Trophoblast cell (in vitro differentiated cells and primary cell): ENCODE data around the gene ENKUR.

Experiments
- DNase-seq, 2 donors: peaks; one replicate each; pipeline ENCODE4 v3.0.0-alpha.2; 2016
- H2AFZ ChIP-seq: 2 replicates; pipeline ENCODE4 v1.6.1; 2013; ENCODE audit warnings: low read length, moderate library complexity, mild to moderate bottlenecking; ENCODE audit not compliant: insufficient read depth, poor library complexity
- H2AK5ac ChIP-seq: 2 replicates; pipeline ENCODE4 v1.6.1; 2013; ENCODE audit warnings: mild to moderate bottlenecking, low read length
- H2BK120ac ChIP-seq: 2 replicates; pipeline ENCODE4 v1.6.1; 2013; ENCODE audit warnings: low read length, mild to moderate bottlenecking, moderate library complexity; ENCODE audit not compliant: insufficient read depth, poor library complexity
- H2BK12ac ChIP-seq: 2 replicates; pipeline ENCODE4 v1.6.1; 2013; ENCODE audit warnings: mild to moderate bottlenecking, low read length, moderate library complexity
- H2BK5ac ChIP-seq: 2 replicates; pipeline ENCODE4 v1.6.1; 2013; ENCODE audit warnings: low read length, low read depth, moderate library complexity, mild to moderate bottlenecking; ENCODE audit not compliant: poor library complexity
- H3K14ac ChIP-seq: 2 replicates; pipeline ENCODE4 v1.6.1; 2013; ENCODE audit warnings: mild to moderate bottlenecking, low read length
- H3K18ac ChIP-seq: 2 replicates; pipeline ENCODE4 v1.6.1; 2013; ENCODE audit warnings: mild to moderate bottlenecking, low read length
- H3K23ac ChIP-seq: 2 replicates; pipeline ENCODE4 v1.6.1; 2013; ENCODE audit warnings: low read length
- H3K27ac ChIP-seq: 2 replicates; pipeline ENCODE4 v1.5.1; 2013; ENCODE audit warnings: low read depth, mild to moderate bottlenecking, inconsistent platforms, low read length, moderate library complexity
- H3K27me3 ChIP-seq: 2 replicates; pipeline ENCODE4 v1.6.1; 2013; ENCODE audit warnings: inconsistent platforms, mild to moderate bottlenecking, low read length, moderate library complexity; ENCODE audit not compliant: insufficient read depth
- H3K36me3 ChIP-seq, 2 experiments: 1 replicate in 1 of 2; 2 replicates in 1 of 2; pipeline ENCODE4 v1.6.1; 2013; ENCODE audit warnings: low read length in 2 of 2, mild to moderate bottlenecking in 2 of 2, moderate library complexity in 1 of 2; ENCODE audit not compliant: insufficient read depth in 2 of 2, control insufficient read depth in 1 of 2
- H3K4ac ChIP-seq: 2 replicates; pipeline ENCODE4 v1.6.1; 2013; ENCODE audit warnings: low read depth, mild to moderate bottlenecking, low read length, moderate library complexity
- H3K4me1 ChIP-seq, 2 experiments: 1 replicate in 1 of 2; 2 replicates in 1 of 2; pipeline ENCODE4 v1.6.1; 2013; ENCODE audit warnings: low read length in 2 of 2, mild to moderate bottlenecking in 2 of 2, moderate library complexity in 1 of 2; ENCODE audit not compliant: insufficient read depth in 2 of 2, control insufficient read depth in 1 of 2
- H3K4me2 ChIP-seq: 2 replicates; pipeline ENCODE4 v1.6.1; 2013; ENCODE audit warnings: inconsistent platforms, mild to moderate bottlenecking, low read length, moderate library complexity
- H3K4me3 ChIP-seq: 2 replicates; pipeline ENCODE4 v1.5.1; 2013; ENCODE audit warnings: mild to moderate bottlenecking, low read depth, low read length, inconsistent platforms
- H3K79me1 ChIP-seq: one replicate; pipeline ENCODE4 v1.6.1; 2013; ENCODE audit warnings: low read length
- H3K79me2 ChIP-seq: 2 replicates; pipeline ENCODE4 v1.6.1; 2013; ENCODE audit warnings: low read length, mild to moderate bottlenecking; ENCODE audit not compliant: control insufficient read depth, insufficient read depth, poor library complexity
- H3K9ac ChIP-seq: 2 replicates; pipeline ENCODE4 v1.6.1; 2013; ENCODE audit warnings: mild to moderate bottlenecking, low read length
- H3K9me3 ChIP-seq: 2 replicates; pipeline ENCODE4 v1.6.1; 2013; ENCODE audit warnings: low read depth, mild to moderate bottlenecking, control low read depth, inconsistent platforms, low read length; ENCODE audit not compliant: insufficient read depth
- H4K12ac ChIP-seq: 2 replicates; pipeline ENCODE4 v1.6.1; 2013; ENCODE audit warnings: low read depth, mild to moderate bottlenecking, low read length, moderate library complexity
- H4K8ac ChIP-seq: 2 replicates; pipeline ENCODE4 v1.6.1; 2013; ENCODE audit warnings: low read depth, mild to moderate bottlenecking, low read length, moderate library complexity
- H4K91ac ChIP-seq: one replicate; pipeline ENCODE4 v1.6.1; 2013; ENCODE audit warnings: low read depth, mild to moderate bottlenecking, low read length, moderate library complexity
- WGBS: extraction: QIAGEN DNeasy Blood & Tissue Kit; methylation state at CpG from one replicate; pipeline ENCODE4 v1.1.7; 2013; ENCODE audit warnings: missing lambda C conversion rate; ENCODE audit not compliant: insufficient read length, insufficient coverage; ENCODE audit errors: extremely low coverage; 5-methylcytosine and 5-hydroxymethylcytosine counted together

ENKUR gene

GRCh38 chr10:25039531-25039930 lies 23.6 kb upstream of the ENKUR start:
- Histone ChIP-seq H2BK12ac (no peak overlapping the region), H3K79me1 (no peaks in the 10 kb centered on the region), H3K18ac (no peak overlapping the region), H2BK120ac (no peak overlapping the region), H3K4ac (no peak overlapping the region), H3K9ac (no peak overlapping the region), H3K36me3 (no peaks in the 10 kb centered on the region), H4K12ac (no peak overlapping the region), H3K4me2 (no peak overlapping the region), H2AFZ (no peak overlapping the region), H3K27ac (no peak overlapping the region), H3K23ac (no peak overlapping the region), H2BK5ac (no peak overlapping the region), H3K4me3 (no peak overlapping the region), H3K79me2 (no peaks in the 10 kb centered on the region), H4K91ac (no peak overlapping the region), H3K4me1 (peaks cover 3% of the 10 kb centered on the region in 2 experiments), H4K8ac (no peak overlapping the region), H3K9me3 (no peaks in the 10 kb centered on the region), H3K14ac (no peak overlapping the region), H2AK5ac (no peak overlapping the region), H3K27me3 (no peaks in the 10 kb centered on the region)
- DNase-seq: peak in 1 of 2 donors; percentile 38

- no CpG with 5 or more reads among the region's 2 CpGs for WGBS
- Histone ChIP-seq H3K4me2 (no peak overlapping the region), H3K4ac (no peak overlapping the region), H3K27me3 (no peaks in the 10 kb centered on the region), H4K12ac (no peak overlapping the region), H3K79me2 (no peaks in the 10 kb centered on the region), H2BK120ac (no peak overlapping the region), H3K79me1 (no peaks in the 10 kb centered on the region), H2AK5ac (no peak overlapping the region), H3K27ac (no peak overlapping the region), H2AFZ (no peak overlapping the region), H3K18ac (no peak overlapping the region), H3K36me3 (no peaks in the 10 kb centered on the region), H3K23ac (no peak overlapping the region), H2BK5ac (no peak overlapping the region), H2BK12ac (no peak overlapping the region), H4K8ac (no peak overlapping the region), H3K4me1 (peaks cover 3% of the 10 kb centered on the region in 2 experiments), H3K9ac (no peak overlapping the region), H3K4me3 (no peak overlapping the region), H3K9me3 (no peaks in the 10 kb centered on the region), H3K14ac (no peak overlapping the region), H4K91ac (no peak overlapping the region)
- DNase-seq: no peak
These were observed 22.4 kb upstream of the ENKUR start for GRCh38 chr10:25038325-25038724.

GRCh38 chr10:25036381-25036780 lies 20.4 kb upstream of the ENKUR start:
- Histone ChIP-seq H3K27me3 (no peaks in the 10 kb centered on the region), H4K91ac (no peak overlapping the region), H3K4me2 (no peak overlapping the region), H4K8ac (no peak overlapping the region), H3K18ac (no peak overlapping the region), H3K4me1 (peaks cover 3% of the 10 kb centered on the region in 2 experiments), H3K14ac (no peak overlapping the region), H3K4me3 (no peak overlapping the region), H3K9ac (no peak overlapping the region), H3K36me3 (no peaks in the 10 kb centered on the region), H2BK120ac (no peak overlapping the region), H2AK5ac (no peak overlapping the region), H3K9me3 (no peaks in the 10 kb centered on the region), H4K12ac (no peak overlapping the region), H3K27ac (no peak overlapping the region), H3K79me2 (no peaks in the 10 kb centered on the region), H3K4ac (no peak overlapping the region), H3K79me1 (no peaks in the 10 kb centered on the region), H3K23ac (no peak overlapping the region), H2BK12ac (no peak overlapping the region), H2BK5ac (no peak overlapping the region), H2AFZ (no peak overlapping the region)
- no CpG with 5 or more reads among the region's 3 CpGs for WGBS
- DNase-seq: no peak

GRCh38 chr10:25029519-25029918 lies 13.6 kb upstream of the ENKUR start:
- Histone ChIP-seq H3K4me1 (peaks cover 0 to 2% of the 10 kb centered on the region in 2 experiments), H3K27ac (no peak overlapping the region), H3K27me3 (no peaks in the 10 kb centered on the region), H3K18ac (no peak overlapping the region), H3K14ac (no peak overlapping the region), H3K79me2 (no peaks in the 10 kb centered on the region), H3K79me1 (no peaks in the 10 kb centered on the region), H4K12ac (no peak overlapping the region), H3K23ac (no peak overlapping the region), H2AK5ac (no peak overlapping the region), H4K91ac (no peak overlapping the region), H3K4ac (no peak overlapping the region), H2BK5ac (no peak overlapping the region), H3K9me3 (no peaks in the 10 kb centered on the region), H4K8ac (no peak overlapping the region), H3K4me3 (no peak overlapping the region), H2BK12ac (no peak overlapping the region), H3K9ac (no peak overlapping the region), H3K4me2 (no peak overlapping the region), H3K36me3 (no peaks in the 10 kb centered on the region), H2AFZ (no peak overlapping the region), H2BK120ac (no peak overlapping the region)
- no peak for DNase-seq
- no CpG with 5 or more reads among the region's 2 CpGs for WGBS
